Uterus (tissue), 4 donors: ENCODE results near the gene DBH. TPM values are rescaled to one million over a fixed set of nuclear protein-coding genes. Genes with fewer than 3 reads are reported as not detected.
"Not testable (repeated sequence)": the region's sequence is repeated elsewhere in the genome, so short reads cannot be mapped to it uniquely, and the experiment has no call there.

Experiments used
- DNase-seq, 2 donors: peaks; one replicate each; pipeline ENCODE4 v3.0.0-alpha.2; 2019 to 2020
- H3K27ac ChIP-seq, 2 donors: fragments of 200-600 bp; sonication (generic); 1 replicate in 1 of 2; 2 replicates in 1 of 2; pipeline ENCODE4 v1.5.1; 2016 to 2018
- H3K27me3 ChIP-seq, 2 donors: fragments of 200-600 bp; sonication (generic); one replicate each; pipeline ENCODE4 v1.5.1; 2018 to 2019; ENCODE audit warnings: control low read depth in 1 of 2
- H3K36me3 ChIP-seq, 2 donors: fragments of 200-600 bp; sonication (generic); one replicate each; pipeline ENCODE4 v1.5.1; 2019; ENCODE audit warnings: control low read depth in 1 of 2
- H3K4me1 ChIP-seq, 2 donors: fragments of 200-600 bp; sonication (generic); one replicate each; pipeline ENCODE4 v1.5.1; 2018 to 2019; ENCODE audit warnings: control low read depth in 1 of 2
- H3K4me3 ChIP-seq, 2 donors: fragments of 200-600 bp; sonication (generic); 1 replicate in 1 of 2; 2 replicates in 1 of 2; pipeline ENCODE4 v1.5.1; 2018 to 2019; ENCODE audit warnings: mild to moderate bottlenecking in 1 of 2
- H3K9me3 ChIP-seq, 2 donors: fragments of 200-600 bp; sonication (generic); one replicate each; pipeline ENCODE4 v1.5.1; 2019; ENCODE audit warnings: control low read depth in 1 of 2
- POLR2A ChIP-seq, 2 donors: fragments of 450-650 bp; IDR thresholded peaks; one replicate each; pipeline ENCODE4 v1.6.1; 2016; ENCODE audit warnings: antibody characterized with exemption in 2 of 2, mild to moderate bottlenecking in 1 of 2, moderate library complexity in 1 of 2
- intact Hi-C: fragments of 100-400 bp; cut with DNase I; formaldehyde crosslinking; loops from one replicate; pipeline ENCODE4 v1.15.1; 2023; ENCODE audit warnings: low total_unique reads
- total RNA-seq, 4 donors: library from RNA; depleted of rRNA in 3 of 4; stranded (reverse); fragments of >200 nt in 3 of 4; gene quantifications; one replicate each; pipeline versions ENCODE4 v1.1.0 to v1.2.4, GENCODE V29; 2014 to 2023
- TF ChIP-seq, protein P1 (sequence below), 4 experiments: fragments of 200-600 bp in 2 of 4; fragments of 450-650 bp in 2 of 4; sonication (generic) in 2 of 4; IDR thresholded peaks; one replicate each; pipeline ENCODE4 v1.5.1; 2016 to 2019; ENCODE audit warnings: antibody characterized with exemption in 4 of 4, mild to moderate bottlenecking in 2 of 4, moderate library complexity in 1 of 4
- donor health status: DM: yes; HTN: yes; CAD: no.

The DBH gene
- total RNA-seq, 4 donors from 2014 or later: 1.3 TPM; not detected in 3

DNA sequence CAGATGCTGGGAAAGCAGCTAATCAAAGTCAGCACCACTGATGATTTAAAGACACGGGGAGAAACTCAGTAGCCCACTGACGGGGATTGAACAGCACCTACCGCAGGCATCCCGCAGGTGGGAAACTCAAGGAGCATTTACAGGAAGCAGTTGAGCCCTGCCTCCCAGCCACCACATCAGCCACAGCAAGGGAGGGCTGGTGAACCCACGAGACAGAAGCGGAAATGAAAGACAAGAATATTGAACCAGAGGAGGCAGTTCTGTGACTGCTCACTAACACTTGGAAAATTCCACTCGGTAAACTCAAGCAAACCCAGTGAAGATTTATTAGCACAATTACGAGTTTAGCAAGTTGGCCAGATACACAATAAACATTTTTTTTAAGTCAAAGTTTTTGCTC is 16.4 kb upstream of the DBH start:
- no peak overlapping the region for H3K27ac ChIP-seq
- intact Hi-C loops: no loop called here
- no peaks in the 10 kb centered on the region for H3K4me1 ChIP-seq
- no peak for DNase-seq
- no peaks in the 10 kb centered on the region for H3K27me3 ChIP-seq
- no peak overlapping the region for H3K4me3 ChIP-seq
- TF ChIP-seq, protein P1, sequence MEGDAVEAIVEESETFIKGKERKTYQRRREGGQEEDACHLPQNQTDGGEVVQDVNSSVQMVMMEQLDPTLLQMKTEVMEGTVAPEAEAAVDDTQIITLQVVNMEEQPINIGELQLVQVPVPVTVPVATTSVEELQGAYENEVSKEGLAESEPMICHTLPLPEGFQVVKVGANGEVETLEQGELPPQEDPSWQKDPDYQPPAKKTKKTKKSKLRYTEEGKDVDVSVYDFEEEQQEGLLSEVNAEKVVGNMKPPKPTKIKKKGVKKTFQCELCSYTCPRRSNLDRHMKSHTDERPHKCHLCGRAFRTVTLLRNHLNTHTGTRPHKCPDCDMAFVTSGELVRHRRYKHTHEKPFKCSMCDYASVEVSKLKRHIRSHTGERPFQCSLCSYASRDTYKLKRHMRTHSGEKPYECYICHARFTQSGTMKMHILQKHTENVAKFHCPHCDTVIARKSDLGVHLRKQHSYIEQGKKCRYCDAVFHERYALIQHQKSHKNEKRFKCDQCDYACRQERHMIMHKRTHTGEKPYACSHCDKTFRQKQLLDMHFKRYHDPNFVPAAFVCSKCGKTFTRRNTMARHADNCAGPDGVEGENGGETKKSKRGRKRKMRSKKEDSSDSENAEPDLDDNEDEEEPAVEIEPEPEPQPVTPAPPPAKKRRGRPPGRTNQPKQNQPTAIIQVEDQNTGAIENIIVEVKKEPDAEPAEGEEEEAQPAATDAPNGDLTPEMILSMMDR (IDR thresholded peaks at IDR 0.05): no peak
- TF ChIP-seq POLR2A (IDR thresholded peaks at IDR 0.05): no peak
- H3K36me3 ChIP-seq: no peaks in the 10 kb centered on the region
- no peaks in the 10 kb centered on the region for H3K9me3 ChIP-seq

DNA sequence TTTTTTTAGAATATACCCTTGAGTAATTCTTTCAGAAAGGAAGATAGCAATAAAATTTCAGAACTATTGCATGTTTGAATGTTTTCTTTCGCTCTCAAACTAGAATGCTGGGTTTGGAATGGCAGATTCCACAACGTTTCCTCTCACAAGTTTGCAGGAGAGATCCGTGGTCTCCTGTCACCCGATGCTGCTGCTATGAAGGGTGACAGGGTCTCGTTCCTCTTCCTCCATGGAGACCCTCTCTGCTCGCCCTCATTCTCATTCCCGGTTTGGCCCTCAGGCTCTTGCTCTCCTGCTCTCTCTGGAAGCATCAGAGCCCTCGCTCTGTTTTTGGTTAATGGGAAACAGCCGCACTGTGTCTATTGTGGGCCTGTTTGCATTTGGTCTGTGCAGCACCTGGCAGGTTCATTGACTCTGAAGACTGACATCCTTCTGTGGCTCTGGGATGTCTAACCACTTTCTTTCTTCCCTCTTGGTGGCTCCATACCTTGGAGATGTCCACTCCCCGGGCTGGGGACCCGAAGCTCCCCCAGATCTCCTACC is 14.4 kb upstream of the DBH start:
- Histone ChIP-seq H3K27me3 (no peaks in the 10 kb centered on the region), H3K9me3 (no peaks in the 10 kb centered on the region), H3K4me1 (no peaks in the 10 kb centered on the region), H3K27ac (no peak overlapping the region), H3K4me3 (no peak overlapping the region), H3K36me3 (no peaks in the 10 kb centered on the region)
- DNase-seq: no peak
- intact Hi-C loops: no loop called here
- TF ChIP-seq, protein P1 (IDR thresholded peaks at IDR 0.05): no peak
- no peak for TF ChIP-seq POLR2A (IDR thresholded peaks at IDR 0.05)

DNA sequence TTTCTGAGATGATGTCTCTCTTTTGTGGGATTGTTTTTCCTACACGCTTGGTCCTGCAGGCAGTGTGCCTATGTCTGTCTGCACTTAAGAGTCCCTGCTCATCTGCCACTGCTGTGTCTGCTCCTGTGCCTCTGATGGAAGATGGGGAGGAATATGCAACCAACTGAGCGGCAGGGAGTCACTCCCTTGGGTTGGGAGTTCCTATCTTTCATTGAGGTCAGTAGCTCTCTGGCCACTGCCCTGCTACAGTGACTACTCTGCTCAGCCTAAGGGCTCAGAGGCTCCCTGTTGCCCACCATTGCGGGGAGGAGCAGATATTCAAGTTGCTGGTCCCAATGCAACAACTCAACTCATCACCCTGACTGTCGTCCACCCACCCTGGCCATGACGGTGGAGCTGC is 13.6 kb upstream of the DBH start:
- no peak overlapping the region for H3K27ac ChIP-seq
- TF ChIP-seq, protein P1 (IDR thresholded peaks at IDR 0.05): no peak
- TF ChIP-seq POLR2A (IDR thresholded peaks at IDR 0.05): no peak
- no peaks in the 10 kb centered on the region for H3K9me3 ChIP-seq
- no peak for DNase-seq
- intact Hi-C loops: no loop called here
- no peak overlapping the region for H3K4me3 ChIP-seq
- H3K4me1 ChIP-seq: no peaks in the 10 kb centered on the region
- H3K36me3 ChIP-seq: no peaks in the 10 kb centered on the region
- no peaks in the 10 kb centered on the region for H3K27me3 ChIP-seq

DNA sequence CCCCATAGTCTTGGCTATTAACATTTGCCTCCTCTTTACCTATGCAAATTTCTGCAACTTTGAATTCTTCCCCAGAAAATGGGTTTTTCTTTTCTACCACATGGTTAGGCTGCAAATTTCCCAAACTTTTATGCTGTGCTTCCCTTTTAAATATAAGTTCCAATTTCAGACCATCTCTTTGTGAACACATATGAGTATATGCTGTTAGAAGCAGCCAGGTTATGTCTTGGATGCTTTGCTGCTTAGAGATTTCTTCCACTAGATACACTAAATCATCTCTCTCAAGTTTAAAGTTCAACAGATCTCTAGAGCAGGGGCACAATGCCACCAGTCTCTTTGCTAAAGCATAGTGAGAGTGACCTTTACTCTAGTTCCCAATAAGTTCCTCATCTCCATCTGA is 10.2 kb upstream of the DBH start:
- H3K4me3 ChIP-seq, H3K27me3 ChIP-seq, H3K36me3 ChIP-seq, H3K27ac ChIP-seq, DNase-seq, H3K4me1 ChIP-seq, intact Hi-C loops, H3K9me3 ChIP-seq: not testable (repeated sequence)

DNA sequence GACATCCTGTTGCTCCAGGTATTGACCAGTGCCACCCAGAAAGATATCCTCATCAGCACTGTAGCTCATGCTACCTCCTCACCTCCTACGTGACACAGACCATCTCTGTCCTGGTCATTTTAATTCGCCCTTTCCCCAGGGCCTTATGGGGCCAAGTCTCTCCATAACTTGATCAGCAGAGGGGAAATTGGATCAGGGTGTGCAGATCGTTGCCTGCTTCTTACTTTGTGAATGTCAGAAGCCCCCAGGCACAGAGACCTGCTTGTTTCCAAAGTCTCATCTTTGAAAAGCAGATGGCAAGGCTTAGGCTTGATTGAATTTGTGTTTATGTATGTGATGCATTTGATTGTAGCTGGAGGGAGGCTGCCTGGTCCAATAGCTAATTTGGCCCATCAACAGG is 8.8 kb upstream of the DBH start:
- Histone ChIP-seq H3K36me3 (no peaks in the 10 kb centered on the region), H3K9me3 (no peaks in the 10 kb centered on the region), H3K4me3 (no peak overlapping the region), H3K27ac (no peak overlapping the region), H3K27me3 (no peaks in the 10 kb centered on the region), H3K4me1 (no peaks in the 10 kb centered on the region)
- intact Hi-C loops: no loop called here
- DNase-seq: no peak
- TF ChIP-seq, protein P1 (IDR thresholded peaks at IDR 0.05): no peak
- TF ChIP-seq POLR2A (IDR thresholded peaks at IDR 0.05): no peak

DNA sequence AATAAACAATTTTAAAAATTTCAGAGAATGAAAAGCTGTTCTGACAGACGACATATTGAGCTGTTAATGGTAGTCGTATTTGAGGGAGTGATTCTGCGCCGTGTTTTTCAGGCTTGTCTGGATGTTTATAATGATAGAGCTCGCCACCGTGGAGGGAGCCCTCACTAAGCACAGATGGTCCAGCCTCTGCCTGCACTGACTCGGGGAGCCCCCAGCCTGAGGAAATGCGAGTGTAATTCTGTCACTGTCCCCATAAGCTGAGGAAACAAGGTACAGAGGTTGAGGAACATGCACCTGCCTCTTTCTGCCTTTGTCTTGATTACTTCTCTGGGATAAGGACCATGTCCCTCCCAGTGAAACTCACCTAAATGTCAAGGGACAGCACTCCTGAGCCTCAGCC is 7.4 kb upstream of the DBH start:
- Histone ChIP-seq H3K9me3 (no peaks in the 10 kb centered on the region), H3K36me3 (no peaks in the 10 kb centered on the region), H3K27me3 (no peaks in the 10 kb centered on the region), H3K4me3 (no peak overlapping the region), H3K27ac (no peak overlapping the region), H3K4me1 (no peaks in the 10 kb centered on the region)
- intact Hi-C loops: no loop called here
- TF ChIP-seq POLR2A (IDR thresholded peaks at IDR 0.05): no peak
- TF ChIP-seq, protein P1 (IDR thresholded peaks at IDR 0.05): no peak
- no peak for DNase-seq
